HepG2 (cell line): ENCODE data around the gene APBB2. TPM values are rescaled to one million over a fixed set of nuclear protein-coding genes. Genes with fewer than 3 reads are reported as not detected.

Source experiments
- ATAC-seq: fragments of 200-7000 bp; cut with Tn5 transposase; 3 replicates; pipeline ENCODE4 v1.9.1; 2020; ENCODE audit warnings: mild to moderate bottlenecking, moderate library complexity
- BruUV-seq: library from RNA; stranded (reverse); fragments of 400-500 nt; replicated peaks from 2 replicates; lab custom pipeline; 2021; lab: Mats Ljungman, UMichigan
- CTCF ChIA-PET: fragments of 300-600 bp; formaldehyde crosslinking; extraction: SDS; loops from one replicate; lab custom pipeline; 2021; ENCODE audit warnings: low total read pairs, inconsistent platforms, low intra/inter-chr PET ratio; lab: Yijun Ruan, JAX
- POLR2A ChIA-PET: fragments of 350-600 bp; sonication (Branson Sonifier 250); formaldehyde crosslinking; loops from one replicate; lab custom pipeline; 2020; ENCODE audit warnings: antibody characterized with exemption, inconsistent platforms; lab: Yijun Ruan, JAX
- DNase-seq: peaks from one replicate; pipeline ENCODE4 v3.0.0-alpha.2; 2015; ENCODE audit warnings: low spot score
- FAIRE-seq: peaks from 3 replicates; lab custom pipeline; 2011; peaks lifted over from hg19 to GRCh38; lab: Jason Lieb, UNC
- H2AFZ ChIP-seq: one replicate; pipeline ENCODE4 v1.6.1; 2011; ENCODE audit warnings: low read length, inconsistent platforms
- H3K27ac ChIP-seq: fragments of 300-600 bp; 3 replicates; pipeline ENCODE4 v1.8.0; 2011; ENCODE audit warnings: mixed run types, mild to moderate bottlenecking, mixed read lengths, low read length, inconsistent platforms; ENCODE audit not compliant: insufficient read depth; ENCODE audit errors: extremely low read length
- H3K27me3 ChIP-seq, 2 experiments: fragments of 200-600 bp in 1 of 2; 2 replicates in 1 of 2; 3 replicates in 1 of 2; pipeline versions ENCODE4 v1.6.0 to v1.8.0; 2011; ENCODE audit warnings: low read length in 2 of 2, mild to moderate bottlenecking in 2 of 2, moderate library complexity in 2 of 2, inconsistent platforms in 1 of 2; ENCODE audit not compliant: insufficient read depth in 2 of 2, control insufficient read depth in 1 of 2
- H3K36me3 ChIP-seq, 2 experiments: fragments of 200-600 bp in 1 of 2; replicated peaks in 1 of 2; 2 replicates in 1 of 2; 3 replicates in 1 of 2; pipeline versions ENCODE4 v1.5.1 to v1.8.0; 2011; ENCODE audit warnings: low read length in 2 of 2, inconsistent platforms in 1 of 2; ENCODE audit not compliant: insufficient read depth in 2 of 2, control insufficient read depth in 1 of 2
- H3K4me1 ChIP-seq: 2 replicates; pipeline ENCODE4 v1.5.1; 2012; ENCODE audit warnings: low read length, inconsistent platforms; ENCODE audit not compliant: insufficient read depth
- H3K4me2 ChIP-seq: 2 replicates; pipeline ENCODE4 v1.6.0; 2011; ENCODE audit warnings: low read depth, low read length, inconsistent platforms
- H3K4me3 ChIP-seq, 3 experiments: fragments of 200-600 bp in 1 of 3; sonication (generic), shearing (Covaris generic) in 1 of 3; replicated peaks in 1 of 3; 2 replicates each; pipeline ENCODE4 v1.5.1; 2011 to 2016; ENCODE audit warnings: low read length in 3 of 3, inconsistent platforms in 2 of 3, low read depth in 2 of 3, mild to moderate bottlenecking in 2 of 3, control low read depth in 1 of 3, mixed read lengths in 1 of 3; ENCODE audit not compliant: insufficient read depth in 1 of 3
- H3K79me2 ChIP-seq: one replicate; pipeline ENCODE4 v1.6.1; 2011; ENCODE audit warnings: low read length, inconsistent platforms; ENCODE audit not compliant: insufficient read depth
- H3K9ac ChIP-seq: 2 replicates; pipeline ENCODE4 v1.6.0; 2011; ENCODE audit warnings: mild to moderate bottlenecking, low read depth, low read length, inconsistent platforms; ENCODE audit not compliant: insufficient read depth
- H3K9me3 ChIP-seq: 2 replicates; pipeline ENCODE4 v1.5.1; 2012; ENCODE audit warnings: mild to moderate bottlenecking, low read length
- H4K20me1 ChIP-seq: 2 replicates; pipeline ENCODE4 v1.6.0; 2011; ENCODE audit warnings: inconsistent platforms, mild to moderate bottlenecking, low read length, moderate library complexity; ENCODE audit not compliant: insufficient read depth
- LCORL ChIP-seq, 2 experiments: fragments of 450-650 bp in 1 of 2; sonication (generic) in 1 of 2; formaldehyde crosslinking in 1 of 2; IDR thresholded peaks; 2 replicates each; pipeline versions ENCODE4 v1.5.0 to v1.6.1; 2017 to 2020; ENCODE audit warnings: antibody characterized with exemption in 1 of 2, missing genetic modification reagents in 1 of 2
- NR2F2 ChIP-seq: IDR thresholded peaks from 2 replicates; pipeline ENCODE4 v1.6.1; 2012; ENCODE audit warnings: low read depth, inconsistent platforms, borderline replicate concordance
- SATB2 ChIP-seq: sonication (generic); formaldehyde crosslinking; IDR thresholded peaks from 2 replicates; pipeline ENCODE4 v1.5.0; 2020; ENCODE audit warnings: missing genetic modification reagents
- SMARCC2 ChIP-seq: fragments of 450-650 bp; IDR thresholded peaks from 2 replicates; pipeline ENCODE4 v1.6.1; 2017; ENCODE audit warnings: antibody characterized with exemption, mild to moderate bottlenecking
- TBL1XR1 ChIP-seq: fragments of 150-350 bp; IDR thresholded peaks from 2 replicates; pipeline ENCODE4 v1.6.1; 2014; ENCODE audit warnings: borderline replicate concordance, low read length; ENCODE audit not compliant: partially characterized antibody
- ZNF556 ChIP-seq: sonication (generic); formaldehyde crosslinking; IDR thresholded peaks from 2 replicates; pipeline ENCODE4 v1.4.0; 2020; ENCODE audit warnings: mild to moderate bottlenecking, missing genetic modification reagents, borderline replicate concordance
- WGBS: methylation state at CpG from one replicate; pipeline ENCODE4 v1.1.6; 2017; ENCODE audit warnings: low lambda C conversion rate; 5-methylcytosine and 5-hydroxymethylcytosine counted together
- in situ Hi-C: cut with HindIII; loops from 2 replicates; pipeline ENCODE4 v1.10.0; 2017; ENCODE audit warnings: low pct_unique_long_range_greater_than_20kb; ENCODE audit not compliant: extremely low pct_ligation_motif_present
- intact Hi-C: fragments of 100-400 bp; cut with micrococcal nuclease; formaldehyde crosslinking; loops from one replicate; pipeline ENCODE4 v1.10.0; 2022; ENCODE audit not compliant: unreplicated experiment
- polyA plus RNA-seq, 8 experiments: library from polyadenylated mRNA; depleted of rRNA in 3 of 8; stranded (reverse) in 7 of 8; unstranded in 1 of 8; fragments of >200 nt; fragmentation: Illumina TruSeq in 4 of 8; extraction: Trizol in 4 of 8; gene quantifications; 2 replicates each; pipeline versions ENCODE4 v1.2.1 to v1.2.3, GENCODE V29; 2011 to 2016; ENCODE audit warnings: low read depth in 4 of 8, missing spikeins in 1 of 8, mixed read lengths in 1 of 8; ENCODE audit not compliant: insufficient read depth in 1 of 8
- total RNA-seq, 5 experiments: library from RNA; depleted of rRNA; stranded (reverse); fragments of >200 nt; fragmentation: Illumina TruSeq; extraction: Trizol; gene quantifications; 2 replicates each; pipeline ENCODE4 v1.2.3, GENCODE V29; 2016; ENCODE audit warnings: low read depth in 1 of 5
- TF ChIP-seq, protein P1 (sequence below): sonication (generic); formaldehyde crosslinking; IDR thresholded peaks from 2 replicates; pipeline ENCODE4 v1.4.0; 2020; ENCODE audit warnings: missing genetic modification reagents
- TF ChIP-seq, protein P2 (sequence below): sonication (generic); formaldehyde crosslinking; IDR thresholded peaks from 2 replicates; pipeline ENCODE4 v1.5.0; 2020; ENCODE audit warnings: mild to moderate bottlenecking, missing genetic modification reagents
- TF ChIP-seq, protein P3 (sequence below): sonication (generic); formaldehyde crosslinking; IDR thresholded peaks from 2 replicates; pipeline ENCODE4 v1.4.0; 2020; ENCODE audit warnings: missing genetic modification reagents, mild to moderate bottlenecking, borderline replicate concordance
- TF ChIP-seq, protein P4 (sequence below): sonication (generic); formaldehyde crosslinking; IDR thresholded peaks from 2 replicates; pipeline ENCODE4 v1.4.0; 2020; ENCODE audit warnings: missing genetic modification reagents
- TF ChIP-seq, protein P5 (sequence below): sonication (generic); formaldehyde crosslinking; IDR thresholded peaks from 2 replicates; pipeline ENCODE4 v1.5.1; 2020; ENCODE audit warnings: missing genetic modification reagents, mild to moderate bottlenecking, borderline replicate concordance

APBB2 gene
- total and polyA plus RNA-seq, 2 of the 13 experiments (the other 11 are each of a cell fraction or from before 2014, with no cell fraction given): 11.7 to 17.0 TPM

DNA sequence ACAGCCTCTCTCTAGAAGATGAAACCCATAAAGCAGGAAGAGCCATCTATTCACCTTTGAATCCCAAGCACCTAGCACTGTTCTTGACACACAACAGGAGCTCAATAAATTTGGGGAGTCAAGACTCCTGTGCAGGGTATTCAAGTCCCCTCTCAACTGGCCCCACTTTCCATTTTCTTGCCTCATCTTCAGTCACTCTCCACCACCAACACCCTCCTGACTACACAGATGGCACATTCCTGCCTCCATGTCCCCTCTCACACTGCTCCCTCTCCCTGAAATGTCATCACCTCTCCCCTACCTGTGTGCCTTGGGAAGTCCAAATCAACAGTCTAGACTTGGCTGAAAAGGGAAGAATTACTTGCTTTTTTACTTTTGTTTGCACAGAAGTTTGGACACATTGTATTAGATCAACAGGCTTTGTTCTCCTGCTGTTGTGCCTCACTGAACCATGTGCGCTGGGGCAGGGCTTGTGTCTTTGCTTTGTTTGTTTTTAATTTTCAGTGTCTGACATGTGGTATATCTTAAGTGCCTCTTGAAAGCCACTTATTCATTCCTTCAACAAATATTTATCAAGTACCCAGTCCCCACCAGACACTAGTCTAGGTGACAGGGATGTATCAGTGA lies 85.1 kb downstream of the APBB2 start (continued):
- TF ChIP-seq SATB2 (CRISPR knock-in tag) (no peak), ZNF556 (CRISPR knock-in tag) (no peak), SMARCC2 (no peak), TBL1XR1 (no peak), NR2F2 (no peak)
- TF ChIP-seq, protein P1, sequence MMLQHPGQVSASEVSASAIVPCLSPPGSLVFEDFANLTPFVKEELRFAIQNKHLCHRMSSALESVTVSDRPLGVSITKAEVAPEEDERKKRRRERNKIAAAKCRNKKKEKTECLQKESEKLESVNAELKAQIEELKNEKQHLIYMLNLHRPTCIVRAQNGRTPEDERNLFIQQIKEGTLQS (CRISPR knock-in tag): no peak
- TF ChIP-seq, protein P2, sequence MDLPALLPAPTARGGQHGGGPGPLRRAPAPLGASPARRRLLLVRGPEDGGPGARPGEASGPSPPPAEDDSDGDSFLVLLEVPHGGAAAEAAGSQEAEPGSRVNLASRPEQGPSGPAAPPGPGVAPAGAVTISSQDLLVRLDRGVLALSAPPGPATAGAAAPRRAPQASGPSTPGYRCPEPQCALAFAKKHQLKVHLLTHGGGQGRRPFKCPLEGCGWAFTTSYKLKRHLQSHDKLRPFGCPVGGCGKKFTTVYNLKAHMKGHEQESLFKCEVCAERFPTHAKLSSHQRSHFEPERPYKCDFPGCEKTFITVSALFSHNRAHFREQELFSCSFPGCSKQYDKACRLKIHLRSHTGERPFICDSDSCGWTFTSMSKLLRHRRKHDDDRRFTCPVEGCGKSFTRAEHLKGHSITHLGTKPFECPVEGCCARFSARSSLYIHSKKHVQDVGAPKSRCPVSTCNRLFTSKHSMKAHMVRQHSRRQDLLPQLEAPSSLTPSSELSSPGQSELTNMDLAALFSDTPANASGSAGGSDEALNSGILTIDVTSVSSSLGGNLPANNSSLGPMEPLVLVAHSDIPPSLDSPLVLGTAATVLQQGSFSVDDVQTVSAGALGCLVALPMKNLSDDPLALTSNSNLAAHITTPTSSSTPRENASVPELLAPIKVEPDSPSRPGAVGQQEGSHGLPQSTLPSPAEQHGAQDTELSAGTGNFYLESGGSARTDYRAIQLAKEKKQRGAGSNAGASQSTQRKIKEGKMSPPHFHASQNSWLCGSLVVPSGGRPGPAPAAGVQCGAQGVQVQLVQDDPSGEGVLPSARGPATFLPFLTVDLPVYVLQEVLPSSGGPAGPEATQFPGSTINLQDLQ (CRISPR knock-in tag): no peak

DNA sequence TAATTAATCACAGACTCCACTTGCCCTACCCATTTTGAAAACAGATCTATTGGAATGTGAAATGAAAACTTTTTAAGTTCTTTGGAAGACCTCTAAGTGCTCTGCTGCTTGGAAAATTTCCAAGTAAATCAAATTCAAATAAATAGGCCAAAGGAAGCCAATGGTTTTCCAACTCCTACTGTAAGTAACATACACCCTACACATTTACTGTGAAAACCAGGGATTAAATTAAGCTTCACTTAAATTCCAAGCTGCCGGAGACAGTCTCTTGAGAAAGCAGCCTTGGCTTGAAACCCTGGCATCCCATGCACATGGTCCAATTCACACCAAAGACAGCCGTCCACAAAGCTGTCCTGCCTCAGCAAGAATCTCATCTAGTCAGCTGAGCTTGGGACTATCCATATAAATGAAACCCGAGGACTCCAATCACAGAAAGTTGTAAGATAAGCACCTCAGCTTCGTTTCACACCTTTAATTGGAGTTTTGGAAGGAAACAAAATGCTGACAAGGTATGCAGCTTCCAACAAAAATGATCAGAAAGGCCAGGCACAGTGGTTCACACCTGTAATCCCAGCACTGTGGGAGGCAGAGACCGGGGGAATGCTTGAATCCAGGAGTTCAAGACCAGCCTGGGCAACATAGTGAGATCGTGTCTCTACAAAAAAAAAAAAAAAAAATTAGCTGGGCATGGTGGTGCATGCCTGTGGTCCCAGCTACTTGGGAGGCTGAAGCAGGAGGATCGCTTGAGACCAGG lies 88.6 kb downstream of the APBB2 start:
- Histone ChIP-seq H3K27ac (no peak overlapping the region), H3K9ac (no peak overlapping the region), H3K79me2 (peaks cover 4% of the 10 kb centered on the region), H3K9me3 (no peaks in the 10 kb centered on the region), H3K4me1 (peaks cover 38% of the 10 kb centered on the region), H2AFZ (no peak overlapping the region), H3K36me3 (no peaks in the 10 kb centered on the region), H3K27me3 (no peaks in the 10 kb centered on the region), H4K20me1 (no peaks in the 10 kb centered on the region), H3K4me3 (no peak overlapping the region), H3K4me2 (no peak overlapping the region)
- POLR2A ChIA-PET: no interaction called here
- FAIRE-seq (no peak), DNase-seq (no peak), ATAC-seq (no peak)
- CTCF ChIA-PET: no interaction called here
- no TSS peak for BruUV-seq
- intact Hi-C loops (loop anchor here (10.0 kb wide), 1 partner anchor 151 kb away; no protein-coding TSS in a partner anchor), in situ Hi-C loops (loop anchor here (10.0 kb wide), 1 partner anchor 89 kb away; the partner anchor contains the start of gene APBB2)
- 95% methylated on average over 7 of the region's 7 CpGs for WGBS
- TF ChIP-seq LCORL (IDR thresholded peaks at IDR 0.05) (no peak), LCORL (CRISPR knock-in tag; IDR thresholded peaks at IDR 0.05) (no peak)
- TF ChIP-seq, protein P3, sequence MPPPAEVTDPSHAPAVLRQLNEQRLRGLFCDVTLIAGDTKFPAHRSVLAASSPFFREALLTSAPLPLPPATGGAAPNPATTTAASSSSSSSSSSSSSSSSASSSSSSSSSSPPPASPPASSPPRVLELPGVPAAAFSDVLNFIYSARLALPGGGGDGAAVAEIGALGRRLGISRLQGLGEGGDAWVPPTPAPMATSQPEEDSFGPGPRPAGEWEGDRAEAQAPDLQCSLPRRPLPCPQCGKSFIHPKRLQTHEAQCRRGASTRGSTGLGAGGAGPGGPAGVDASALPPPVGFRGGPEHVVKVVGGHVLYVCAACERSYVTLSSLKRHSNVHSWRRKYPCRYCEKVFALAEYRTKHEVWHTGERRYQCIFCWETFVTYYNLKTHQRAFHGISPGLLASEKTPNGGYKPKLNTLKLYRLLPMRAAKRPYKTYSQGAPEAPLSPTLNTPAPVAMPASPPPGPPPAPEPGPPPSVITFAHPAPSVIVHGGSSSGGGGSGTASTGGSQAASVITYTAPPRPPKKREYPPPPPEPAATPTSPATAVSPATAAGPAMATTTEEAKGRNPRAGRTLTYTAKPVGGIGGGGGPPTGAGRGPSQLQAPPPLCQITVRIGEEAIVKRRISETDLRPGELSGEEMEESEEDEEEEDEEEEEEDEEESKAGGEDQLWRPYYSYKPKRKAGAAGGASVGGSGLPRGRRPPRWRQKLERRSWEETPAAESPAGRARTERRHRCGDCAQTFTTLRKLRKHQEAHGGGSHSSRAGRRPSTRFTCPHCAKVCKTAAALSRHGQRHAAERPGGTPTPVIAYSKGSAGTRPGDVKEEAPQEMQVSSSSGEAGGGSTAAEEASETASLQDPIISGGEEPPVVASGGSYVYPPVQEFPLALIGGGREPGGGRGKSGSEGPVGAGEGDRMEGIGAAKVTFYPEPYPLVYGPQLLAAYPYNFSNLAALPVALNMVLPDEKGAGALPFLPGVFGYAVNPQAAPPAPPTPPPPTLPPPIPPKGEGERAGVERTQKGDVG (CRISPR knock-in tag): no peak
- TF ChIP-seq, protein P4, sequence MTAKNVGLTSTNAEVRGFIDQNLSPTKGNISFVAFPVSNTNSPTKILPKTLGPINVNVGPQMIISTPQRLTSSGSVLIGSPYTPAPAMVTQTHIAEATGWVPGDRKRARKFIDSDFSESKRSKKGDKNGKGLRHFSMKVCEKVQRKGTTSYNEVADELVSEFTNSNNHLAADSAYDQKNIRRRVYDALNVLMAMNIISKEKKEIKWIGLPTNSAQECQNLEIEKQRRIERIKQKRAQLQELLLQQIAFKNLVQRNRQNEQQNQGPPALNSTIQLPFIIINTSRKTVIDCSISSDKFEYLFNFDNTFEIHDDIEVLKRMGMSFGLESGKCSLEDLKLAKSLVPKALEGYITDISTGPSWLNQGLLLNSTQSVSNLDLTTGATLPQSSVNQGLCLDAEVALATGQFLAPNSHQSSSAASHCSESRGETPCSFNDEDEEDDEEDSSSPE (CRISPR knock-in tag): no peak
- TF ChIP-seq, protein P5, sequence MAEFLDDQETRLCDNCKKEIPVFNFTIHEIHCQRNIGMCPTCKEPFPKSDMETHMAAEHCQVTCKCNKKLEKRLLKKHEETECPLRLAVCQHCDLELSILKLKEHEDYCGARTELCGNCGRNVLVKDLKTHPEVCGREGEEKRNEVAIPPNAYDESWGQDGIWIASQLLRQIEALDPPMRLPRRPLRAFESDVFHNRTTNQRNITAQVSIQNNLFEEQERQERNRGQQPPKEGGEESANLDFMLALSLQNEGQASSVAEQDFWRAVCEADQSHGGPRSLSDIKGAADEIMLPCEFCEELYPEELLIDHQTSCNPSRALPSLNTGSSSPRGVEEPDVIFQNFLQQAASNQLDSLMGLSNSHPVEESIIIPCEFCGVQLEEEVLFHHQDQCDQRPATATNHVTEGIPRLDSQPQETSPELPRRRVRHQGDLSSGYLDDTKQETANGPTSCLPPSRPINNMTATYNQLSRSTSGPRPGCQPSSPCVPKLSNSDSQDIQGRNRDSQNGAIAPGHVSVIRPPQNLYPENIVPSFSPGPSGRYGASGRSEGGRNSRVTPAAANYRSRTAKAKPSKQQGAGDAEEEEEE (CRISPR knock-in tag): no peak
